T-helper 2 cell (primary cell): ENCODE measurements around the gene CRHR1.

Source experiments
- DNase-seq, 5 experiments: peaks; one replicate each; pipeline versions ENCODE4 v3.0.0 to v3.0.0-alpha.2; 2012 to 2022

CRHR1 gene

DNA sequence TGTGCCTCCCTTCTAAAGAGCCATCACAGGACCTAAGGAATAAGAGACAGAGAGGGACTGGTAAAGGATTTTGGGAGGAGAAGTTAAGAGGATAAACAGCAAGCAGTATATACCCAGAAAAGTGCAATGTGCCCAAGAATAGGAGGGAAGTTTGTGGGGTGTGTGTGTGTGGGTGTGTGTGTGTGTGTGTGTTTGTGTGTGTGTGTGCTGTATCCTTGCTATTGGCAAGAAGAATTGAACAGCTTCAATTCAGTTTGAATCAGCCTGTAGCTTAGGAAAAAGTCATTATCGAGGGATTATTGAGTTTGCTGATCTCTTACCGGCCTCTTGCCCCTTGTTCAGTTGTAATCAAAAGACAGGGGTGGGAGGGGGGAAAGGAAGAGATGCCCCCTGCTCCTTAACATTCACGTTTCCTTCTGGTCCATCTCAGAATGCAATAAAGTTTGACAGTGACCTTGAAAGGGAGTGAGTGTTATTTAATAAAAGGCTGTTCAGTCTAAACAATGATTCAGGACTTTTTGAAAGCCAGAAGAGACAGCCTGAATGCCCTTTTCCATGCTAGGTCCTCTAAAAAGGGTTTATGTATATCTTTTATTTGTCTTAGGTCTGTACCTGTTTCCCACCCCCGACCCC is 86.3 kb downstream of the CRHR1 start:
- DNase-seq, result no peak

DNA sequence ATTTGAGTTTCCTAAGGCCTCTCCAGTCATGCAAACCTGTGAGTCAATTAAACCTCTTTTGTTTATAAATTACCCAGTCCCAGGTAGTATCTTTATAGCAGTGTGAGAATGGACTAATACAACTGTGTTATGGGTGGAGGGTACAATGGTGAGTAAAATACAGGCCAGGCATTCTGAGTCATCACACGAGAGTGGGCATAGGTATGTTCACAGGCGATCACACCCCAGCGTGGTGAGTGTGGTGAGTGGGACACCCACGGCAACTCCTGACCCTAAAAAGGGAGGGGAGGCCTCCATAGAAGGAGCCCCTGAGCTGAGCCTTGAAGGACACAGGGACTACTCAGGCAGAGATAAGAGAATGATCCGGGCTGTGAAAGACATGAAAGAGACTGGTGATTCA is 87.6 kb downstream of the CRHR1 start:
- no peak for DNase-seq

DNA sequence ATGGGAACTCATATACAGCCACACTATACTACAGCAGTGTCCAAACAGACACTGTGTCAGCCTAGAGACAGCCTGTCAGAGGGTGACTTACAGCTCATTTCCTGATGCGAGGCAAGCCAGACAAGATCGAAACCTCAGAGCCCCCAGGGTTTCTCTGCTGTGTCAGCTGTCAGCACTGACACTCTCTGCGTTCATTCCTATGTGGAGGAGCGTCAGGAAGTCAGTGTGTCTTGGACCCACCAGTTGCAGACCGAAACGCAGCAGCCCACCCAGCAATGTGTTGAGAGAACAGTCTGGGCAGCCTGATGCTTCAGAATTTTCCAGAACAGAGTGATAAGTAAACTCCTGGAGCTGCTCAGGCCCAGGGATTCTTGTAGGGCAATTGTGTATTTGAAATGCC is 89.6 kb downstream of the CRHR1 start:
- peak in 2 of 5 experiments; percentile 18 to 73 for DNase-seq

DNA sequence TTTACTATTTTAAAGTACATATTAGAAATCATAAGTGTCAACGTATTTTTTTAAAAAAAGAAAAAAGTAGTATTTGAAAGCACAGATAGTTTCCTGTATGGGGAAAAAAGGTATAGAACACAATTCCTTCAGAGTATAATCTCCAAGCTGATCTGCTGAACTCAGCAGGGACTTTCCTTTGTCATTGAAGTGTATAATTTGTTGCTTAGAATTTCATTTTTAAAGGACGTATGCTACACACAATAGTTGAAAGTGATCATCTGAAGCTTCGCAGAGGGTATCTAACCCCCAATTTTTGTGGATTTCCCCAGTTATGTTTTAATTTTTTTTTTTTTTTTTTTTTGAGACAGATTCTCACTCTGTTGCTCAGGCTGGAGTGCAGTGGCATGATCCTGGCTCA is 90.0 kb downstream of the CRHR1 start:
- peak in 1 of 5 experiments; percentile 27 for DNase-seq

DNA sequence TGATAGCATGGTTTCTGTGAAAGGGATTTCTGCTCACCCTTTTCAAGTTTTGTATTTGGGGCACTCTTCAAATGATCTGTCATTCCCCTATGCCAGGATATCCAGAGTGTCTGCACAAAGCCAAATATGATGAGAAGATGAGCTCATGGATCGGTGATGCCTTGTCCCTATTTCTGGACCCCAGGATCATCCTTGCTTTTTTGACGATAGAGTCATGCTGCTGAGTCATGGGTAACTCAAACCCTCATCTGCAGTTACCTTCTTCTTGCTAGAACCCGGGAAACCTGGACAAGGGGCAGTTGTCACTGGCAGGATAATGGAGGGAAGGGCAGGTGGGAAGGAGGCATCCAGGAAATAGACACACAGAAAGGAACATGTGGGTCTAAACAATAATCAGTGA is 92.4 kb downstream of the CRHR1 start:
- DNase-seq, result no peak

DNA sequence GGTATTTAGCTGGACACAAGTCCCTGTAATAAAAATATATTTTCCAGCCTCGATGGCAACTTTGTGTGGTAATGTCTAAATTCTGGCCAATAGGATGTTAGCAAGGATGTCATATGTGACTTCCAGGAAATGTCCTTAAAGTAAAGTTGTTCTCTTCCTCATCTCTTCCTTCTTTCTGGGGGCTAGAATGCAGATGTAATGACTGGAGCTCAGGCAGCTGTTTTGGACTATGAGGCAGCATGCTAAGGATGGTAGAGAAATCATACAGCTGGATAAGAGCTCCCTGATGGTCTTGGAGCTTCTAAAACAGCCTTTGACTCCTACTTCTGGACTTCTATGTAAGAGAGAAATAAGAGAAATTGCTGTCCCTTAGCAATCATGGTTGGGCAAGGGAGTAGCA is 93.3 kb downstream of the CRHR1 start:
- no peak for DNase-seq

DNA sequence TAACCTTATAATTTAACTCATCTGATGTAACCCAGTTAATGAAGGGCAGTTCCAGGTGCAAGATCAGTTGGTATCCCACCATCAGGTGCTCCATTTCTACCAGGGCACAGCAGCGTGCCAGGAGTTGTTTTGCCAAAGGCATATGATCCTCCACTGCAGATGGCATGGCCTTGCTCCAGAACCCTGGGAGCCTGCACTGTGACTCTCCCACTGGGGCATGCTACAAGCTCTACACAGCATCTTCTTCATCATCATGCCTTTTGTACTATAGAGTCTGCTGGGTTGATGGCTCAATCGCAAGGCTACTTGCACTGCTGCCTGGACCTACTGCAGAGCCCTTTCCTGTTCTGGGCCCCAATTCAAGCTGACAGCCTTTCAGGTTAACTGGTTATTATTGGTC is 98.9 kb downstream of the CRHR1 start:
- no peak for DNase-seq
